Naive thymus-derived CD8-positive, alpha-beta T cell (primary cell): ENCODE results near the gene SBF2. TPM values are rescaled to one million over a fixed set of nuclear protein-coding genes. Genes with fewer than 3 reads are reported as not detected.

Experiments
- ATAC-seq, 2 donors: fragments of 150-1000 bp; cut with Tn5 transposase in 1 of 2; sonication (Bioruptor Pico), chemical (Tn5 transposase) in 1 of 2; 1 replicate in 1 of 2; 2 replicates in 1 of 2; pipeline ENCODE4 v1.10.0; 2021; ENCODE audit warnings: mild to moderate bottlenecking in 2 of 2, moderate library complexity in 2 of 2
- POLR2A ChIA-PET: fragments of 350-600 bp; sonication (Branson Sonifier 250); formaldehyde crosslinking; loops from one replicate; lab custom pipeline; 2021; ENCODE audit warnings: antibody characterized with exemption; lab: Charles Lee
- DNase-seq, 10 donors: peaks; one replicate each; pipeline versions ENCODE4 v3.0.0 to v3.0.0-alpha.2; 2020 to 2022
- H3K27ac Mint-ChIP-seq, 10 donors: one replicate each; pipeline ENCODE4 v1.8.0; 2020 to 2022; ENCODE audit warnings: mild to moderate bottlenecking in 10 of 10, mixed read lengths in 10 of 10, moderate library complexity in 4 of 10, inconsistent platforms in 1 of 10
- H3K27me3 Mint-ChIP-seq, 5 donors: one replicate each; pipeline ENCODE4 v1.8.0; 2021 to 2022; ENCODE audit warnings: mixed read lengths in 5 of 5
- H3K36me3 Mint-ChIP-seq, 3 donors: one replicate each; pipeline ENCODE4 v1.8.0; 2020 to 2022; ENCODE audit warnings: mixed read lengths in 3 of 3, mild to moderate bottlenecking in 2 of 3, inconsistent platforms in 1 of 3
- H3K4me1 Mint-ChIP-seq, 4 donors: one replicate each; pipeline ENCODE4 v1.8.0; 2021 to 2022; ENCODE audit warnings: mixed read lengths in 4 of 4
- H3K4me3 Mint-ChIP-seq, 10 donors: one replicate each; pipeline ENCODE4 v1.8.0; 2020 to 2022; ENCODE audit warnings: mild to moderate bottlenecking in 10 of 10, mixed read lengths in 10 of 10, moderate library complexity in 6 of 10, inconsistent platforms in 1 of 10
- H3K9me3 Mint-ChIP-seq, 9 donors: one replicate each; pipeline ENCODE4 v1.8.0; 2020 to 2022; ENCODE audit warnings: mixed read lengths in 9 of 9, mild to moderate bottlenecking in 3 of 9, inconsistent platforms in 1 of 9, moderate library complexity in 1 of 9
- polyA plus RNA-seq, 3 donors: library from polyadenylated mRNA; unstranded; fragments of 300-500 nt; fragmentation: Illumina TruSeq; gene quantifications; one replicate each; pipeline ENCODE4 v1.2.3, GENCODE V29; 2021
- total RNA-seq, 8 experiments: library from RNA in 2 of 8; stranded (reverse) in 2 of 8; gene quantifications; one replicate each; pipeline ENCODE4 v1.2.3 and lab custom pipeline; 2021 to 2026

Gene SBF2
- total and polyA plus RNA-seq, 5 experiments from 2014 or later: 2.0 to 14.6 (median 4.9) TPM

DNA sequence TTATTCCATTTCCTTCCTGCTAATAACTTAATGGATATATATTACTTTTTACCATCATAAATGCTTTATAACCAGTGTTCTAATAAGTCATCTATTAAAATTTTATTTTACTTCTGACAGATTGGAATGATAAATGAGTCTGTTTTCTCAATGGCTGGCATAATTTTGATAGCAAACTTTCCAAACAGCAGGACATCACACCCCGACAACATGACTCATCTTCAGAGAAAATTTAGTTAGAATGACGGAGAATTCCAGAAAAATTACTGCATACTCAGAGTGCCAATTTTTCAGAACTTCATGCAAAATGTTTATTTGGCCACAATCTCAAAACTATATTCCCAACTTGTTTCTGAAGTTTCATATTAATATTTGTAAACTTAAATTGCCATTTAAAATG lies 455.8 kb downstream of the SBF2 start:
- POLR2A ChIA-PET: no interaction called here
- Mint-ChIP-seq H3K36me3 (peaks cover 6 to 19% (median 13%) of the 10 kb centered on the region in 3 donors), H3K27ac (no peak overlapping the region), H3K4me1 (peaks cover 17 to 34% (median 29%) of the 10 kb centered on the region in 4 donors), H3K27me3 (no peaks in the 10 kb centered on the region), H3K9me3 (peaks cover 0 to 2% (median 0%) of the 10 kb centered on the region in 9 donors), H3K4me3 (no peak overlapping the region)
- ATAC-seq (no peak), DNase-seq (no peak)

DNA sequence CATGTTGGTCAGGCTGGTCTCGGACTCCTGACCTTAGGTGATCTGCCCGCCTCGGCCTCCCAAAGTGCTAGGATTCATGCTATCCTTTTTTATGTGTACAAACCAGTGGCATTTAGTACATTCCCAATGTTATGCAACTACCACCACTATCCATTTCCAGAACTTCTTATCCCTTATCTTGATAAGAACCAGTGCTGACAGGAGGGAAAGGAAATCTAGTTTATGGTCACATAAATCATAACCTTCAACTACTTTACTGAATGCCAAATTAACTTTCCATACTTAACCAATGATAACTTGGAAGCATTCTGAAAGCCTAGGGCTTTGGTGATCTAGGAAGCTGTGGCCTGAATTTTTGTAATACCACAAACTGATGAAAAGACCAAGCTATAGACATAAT lies 459.7 kb downstream of the SBF2 start:
- POLR2A ChIA-PET: no interaction called here
- DNase-seq (no peak), ATAC-seq (no peak)
- H3K36me3 Mint-ChIP-seq: peaks cover 8 to 13% (median 13%) of the 10 kb centered on the region in 3 donors
- peaks cover 2 to 6% (median 5%) of the 10 kb centered on the region in 4 donors for H3K4me1 Mint-ChIP-seq
- H3K27me3 Mint-ChIP-seq: no peaks in the 10 kb centered on the region
- no peaks in the 10 kb centered on the region for H3K9me3 Mint-ChIP-seq
- H3K4me3 Mint-ChIP-seq: no peak overlapping the region
- H3K27ac Mint-ChIP-seq: no peak overlapping the region

DNA sequence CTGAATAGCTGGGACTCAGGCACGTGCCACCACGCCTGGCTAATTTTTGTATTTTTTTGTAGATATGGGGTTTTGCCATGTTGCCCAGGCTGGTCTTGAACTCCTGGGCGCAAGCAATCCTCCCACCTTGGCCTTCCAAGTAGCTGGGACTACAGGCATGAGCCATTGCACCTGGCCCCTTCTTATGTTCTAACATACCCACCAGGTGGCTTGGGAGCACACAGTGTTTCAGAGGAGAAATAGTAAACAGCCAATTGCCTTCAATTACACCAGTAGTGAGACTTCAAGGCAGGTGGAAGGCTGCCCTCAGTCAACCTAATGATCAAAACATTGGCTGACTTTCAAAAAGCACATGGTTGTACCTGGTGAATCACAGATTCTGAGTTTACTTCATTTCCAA lies 462.9 kb downstream of the SBF2 start:
- POLR2A ChIA-PET: no interaction called here

DNA sequence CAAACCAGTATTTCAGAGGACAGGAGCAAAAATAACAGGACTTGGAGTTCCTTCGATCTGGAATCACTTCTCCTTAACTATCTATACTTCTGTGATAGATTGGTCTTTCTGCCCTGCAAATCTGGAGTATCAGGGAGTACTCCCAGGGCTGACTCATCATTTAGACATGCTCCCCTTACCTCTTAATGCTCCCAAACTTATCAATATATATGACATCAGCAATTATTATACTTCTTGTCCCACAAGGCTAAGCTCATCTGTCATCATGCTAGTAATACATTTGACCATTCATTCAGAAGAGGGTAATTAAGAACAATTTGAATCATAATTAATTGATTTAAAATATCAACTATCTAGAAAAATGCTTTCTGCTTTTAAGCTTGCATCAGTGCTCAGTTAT lies 466.3 kb downstream of the SBF2 start:
- H3K4me3 Mint-ChIP-seq: no peak overlapping the region
- H3K4me1 Mint-ChIP-seq: peaks cover 0 to 3% (median 0%) of the 10 kb centered on the region in 4 donors
- ATAC-seq: no peak
- POLR2A ChIA-PET: no interaction called here
- no peak overlapping the region for H3K27ac Mint-ChIP-seq
- H3K9me3 Mint-ChIP-seq: no peaks in the 10 kb centered on the region
- H3K27me3 Mint-ChIP-seq: no peaks in the 10 kb centered on the region
- H3K36me3 Mint-ChIP-seq: peaks cover 4 to 18% (median 8%) of the 10 kb centered on the region in 3 donors
- DNase-seq: no peak

More for the DNA sequence above, 462.9 kb downstream of the SBF2 start:
- peaks cover 0 to 4% (median 0%) of the 10 kb centered on the region in 4 donors for H3K4me1 Mint-ChIP-seq
- ATAC-seq: no peak
- H3K4me3 Mint-ChIP-seq: no peak overlapping the region
- H3K9me3 Mint-ChIP-seq: no peaks in the 10 kb centered on the region
- DNase-seq: no peak
- H3K27ac Mint-ChIP-seq: no peak overlapping the region
- peaks cover 4 to 15% (median 11%) of the 10 kb centered on the region in 3 donors for H3K36me3 Mint-ChIP-seq
- H3K27me3 Mint-ChIP-seq: no peaks in the 10 kb centered on the region

DNA sequence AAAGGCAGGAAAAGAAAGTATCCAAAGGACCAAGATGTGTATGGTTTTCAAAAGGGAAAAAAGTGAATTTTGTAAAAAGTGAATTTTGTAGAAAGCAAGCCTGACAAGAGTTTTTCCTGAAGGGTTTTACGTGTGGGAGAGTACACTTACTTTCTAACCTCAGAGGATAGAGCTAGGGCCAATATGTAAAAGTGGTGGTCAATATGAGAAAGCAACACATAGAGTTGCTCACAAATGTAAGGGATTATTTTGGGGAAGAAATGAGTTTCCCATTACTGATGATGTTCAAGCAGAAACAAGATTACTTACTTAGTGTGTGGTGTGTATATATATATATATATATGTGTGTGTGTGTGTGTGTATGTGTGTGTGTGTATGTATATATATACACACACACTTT lies 467.6 kb downstream of the SBF2 start:
- Mint-ChIP-seq H3K27ac (no peak overlapping the region), H3K4me1 (no peaks in the 10 kb centered on the region), H3K4me3 (no peak overlapping the region), H3K9me3 (no peaks in the 10 kb centered on the region), H3K36me3 (peaks cover 0 to 12% (median 4%) of the 10 kb centered on the region in 3 donors), H3K27me3 (no peaks in the 10 kb centered on the region)
- POLR2A ChIA-PET: no interaction called here
- ATAC-seq: no peak
- DNase-seq: no peak

DNA sequence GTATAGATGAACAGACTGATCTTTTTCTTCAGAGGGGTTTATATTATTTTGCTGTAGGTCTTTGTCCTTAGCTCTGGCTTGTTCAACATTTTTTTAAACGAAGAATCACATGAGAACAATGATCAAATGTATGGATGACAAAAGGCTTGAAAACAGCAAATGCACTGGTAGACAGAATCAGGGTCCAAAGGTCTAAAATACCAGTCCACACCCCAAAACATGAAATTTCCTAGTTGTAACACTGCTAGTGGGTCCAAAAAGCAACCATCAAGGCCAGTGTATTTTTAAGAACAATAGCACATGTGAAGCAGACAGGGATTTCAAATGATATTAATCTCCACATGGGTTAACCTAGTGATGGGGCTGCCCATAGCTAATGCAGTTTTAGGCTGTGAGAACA lies 468.1 kb downstream of the SBF2 start:
- Mint-ChIP-seq H3K9me3 (no peaks in the 10 kb centered on the region), H3K27ac (no peak overlapping the region), H3K4me1 (no peaks in the 10 kb centered on the region), H3K27me3 (no peaks in the 10 kb centered on the region), H3K4me3 (no peak overlapping the region), H3K36me3 (peaks cover 0 to 12% (median 4%) of the 10 kb centered on the region in 3 donors)
- DNase-seq (no peak), ATAC-seq (no peak)
- POLR2A ChIA-PET: no interaction called here

DNA sequence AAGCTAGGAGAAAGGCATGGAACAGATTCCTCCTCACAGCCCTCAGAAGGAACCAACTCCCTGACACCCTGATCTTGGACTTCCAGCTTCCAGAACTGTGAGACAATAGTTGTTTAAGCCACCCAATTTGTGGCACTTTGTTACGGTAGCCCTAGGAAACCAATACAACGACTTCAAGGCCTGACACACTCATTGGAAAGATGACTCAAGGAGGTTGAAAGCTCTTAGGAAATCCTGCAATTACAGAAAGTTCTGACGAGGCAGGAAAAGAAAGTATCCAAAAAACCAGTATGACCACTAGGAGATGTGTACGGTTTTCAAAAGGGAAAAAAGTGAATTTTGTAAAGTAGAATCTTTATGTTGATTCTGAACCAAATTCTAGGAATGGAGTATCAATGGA lies 468.7 kb downstream of the SBF2 start:
- no peak for ATAC-seq

DNA sequence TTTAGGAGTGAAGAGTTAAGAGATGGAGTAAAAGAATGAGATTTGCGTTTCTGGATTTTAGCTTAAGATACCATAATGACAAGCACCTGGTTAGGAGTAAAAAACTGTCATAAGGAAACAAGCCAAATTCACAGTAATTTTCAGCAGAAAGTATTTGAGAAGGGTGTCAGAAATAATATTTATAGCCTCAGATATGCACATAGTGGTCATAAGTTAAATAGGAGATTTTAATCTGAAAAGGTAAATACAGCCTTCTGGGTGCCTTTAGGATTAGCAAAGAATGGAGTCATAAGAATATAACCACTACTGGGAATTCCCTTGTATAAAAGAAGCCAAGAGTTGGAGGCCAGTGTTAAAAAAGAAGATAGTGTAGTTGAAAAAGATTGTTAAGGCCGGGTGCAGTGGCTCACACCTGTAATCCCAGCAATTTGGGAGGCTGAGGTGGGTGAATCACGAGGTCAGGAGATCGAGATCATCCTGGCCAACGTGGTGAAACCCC lies 470.1 kb downstream of the SBF2 start:
- DNase-seq (no peak), ATAC-seq (no peak)
- Mint-ChIP-seq H3K4me1 (no peaks in the 10 kb centered on the region), H3K36me3 (peaks cover 0 to 12% (median 4%) of the 10 kb centered on the region in 3 donors), H3K4me3 (no peak overlapping the region), H3K9me3 (no peaks in the 10 kb centered on the region), H3K27me3 (no peaks in the 10 kb centered on the region), H3K27ac (peak overlapping the region in 1 of 10 donors; percentile 32)
- POLR2A ChIA-PET: no interaction called here

More for the DNA sequence above, 468.7 kb downstream of the SBF2 start:
- H3K27ac Mint-ChIP-seq: no peak overlapping the region
- peaks cover 0 to 12% (median 4%) of the 10 kb centered on the region in 3 donors for H3K36me3 Mint-ChIP-seq
- H3K4me3 Mint-ChIP-seq: no peak overlapping the region
- H3K9me3 Mint-ChIP-seq: no peaks in the 10 kb centered on the region
- H3K27me3 Mint-ChIP-seq: no peaks in the 10 kb centered on the region
- POLR2A ChIA-PET: no interaction called here
- no peak for DNase-seq
- H3K4me1 Mint-ChIP-seq: no peaks in the 10 kb centered on the region

DNA sequence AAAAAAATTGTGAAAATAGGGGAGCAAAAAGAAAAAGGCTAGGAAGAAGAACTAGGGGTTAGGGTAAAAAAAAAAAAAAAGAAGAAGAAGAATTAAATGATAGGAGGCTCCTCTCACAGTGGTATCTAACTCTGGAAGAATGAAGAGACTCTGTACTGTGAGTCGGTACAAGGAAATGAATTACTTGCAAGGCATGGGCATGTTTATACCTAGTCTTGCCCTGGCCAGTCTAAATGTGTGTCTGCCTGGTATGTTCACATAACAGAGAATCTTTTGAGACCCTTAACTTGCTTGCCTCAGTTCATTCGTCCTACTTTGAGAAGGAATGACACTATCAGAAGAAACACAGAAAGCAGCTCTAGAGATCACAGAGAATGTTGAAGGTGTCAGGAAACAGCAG lies 470.6 kb downstream of the SBF2 start:
- Mint-ChIP-seq H3K4me3 (no peak overlapping the region), H3K27me3 (no peaks in the 10 kb centered on the region), H3K9me3 (no peaks in the 10 kb centered on the region), H3K27ac (peak overlapping the region in 1 of 10 donors; percentile 32), H3K36me3 (peaks cover 0 to 12% (median 4%) of the 10 kb centered on the region in 3 donors), H3K4me1 (no peaks in the 10 kb centered on the region)
- DNase-seq (no peak), ATAC-seq (no peak)
- POLR2A ChIA-PET: no interaction called here

DNA sequence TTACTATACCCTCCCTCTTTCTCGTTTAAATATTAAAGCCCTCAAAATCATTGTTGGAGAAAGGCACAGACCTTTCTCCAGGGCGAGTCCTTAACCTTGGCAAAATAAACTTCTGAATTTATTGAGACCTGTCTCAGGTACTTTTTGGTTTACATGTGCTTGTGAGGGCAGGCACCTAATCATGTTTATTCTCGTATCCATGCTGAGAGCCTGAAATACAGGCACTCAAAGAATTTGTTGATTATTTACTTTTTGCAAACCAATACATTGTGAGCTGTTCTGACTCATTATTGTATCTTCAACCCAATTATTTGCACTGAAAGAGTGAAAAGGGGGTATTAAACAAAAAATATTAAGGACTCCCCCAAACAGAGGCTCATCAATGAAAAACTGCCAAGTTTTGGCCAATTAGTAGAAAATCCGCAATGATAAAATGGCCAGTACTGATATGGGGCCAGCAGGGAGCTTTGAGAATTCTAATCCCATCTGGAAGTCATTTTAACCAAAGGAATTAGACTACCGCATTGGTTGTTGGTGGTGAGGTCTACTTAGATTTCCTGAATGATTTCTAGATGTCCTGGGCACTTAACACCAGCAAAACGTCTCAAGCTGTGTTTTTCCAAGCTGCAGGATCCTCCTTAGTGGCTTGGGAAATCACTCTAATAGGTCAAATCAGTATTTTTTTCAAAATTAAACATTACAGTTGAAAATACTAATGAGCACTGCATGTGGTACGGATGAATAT lies 472.8 kb downstream of the SBF2 start:
- no peaks in the 10 kb centered on the region for H3K9me3 Mint-ChIP-seq
- no peaks in the 10 kb centered on the region for H3K27me3 Mint-ChIP-seq
- ATAC-seq (no peak), DNase-seq (no peak)
- H3K4me3 Mint-ChIP-seq: no peak overlapping the region
- POLR2A ChIA-PET: no interaction called here
- no peaks in the 10 kb centered on the region for H3K4me1 Mint-ChIP-seq
- no peak overlapping the region for H3K27ac Mint-ChIP-seq
- peaks cover 0 to 5% (median 3%) of the 10 kb centered on the region in 3 donors for H3K36me3 Mint-ChIP-seq

DNA sequence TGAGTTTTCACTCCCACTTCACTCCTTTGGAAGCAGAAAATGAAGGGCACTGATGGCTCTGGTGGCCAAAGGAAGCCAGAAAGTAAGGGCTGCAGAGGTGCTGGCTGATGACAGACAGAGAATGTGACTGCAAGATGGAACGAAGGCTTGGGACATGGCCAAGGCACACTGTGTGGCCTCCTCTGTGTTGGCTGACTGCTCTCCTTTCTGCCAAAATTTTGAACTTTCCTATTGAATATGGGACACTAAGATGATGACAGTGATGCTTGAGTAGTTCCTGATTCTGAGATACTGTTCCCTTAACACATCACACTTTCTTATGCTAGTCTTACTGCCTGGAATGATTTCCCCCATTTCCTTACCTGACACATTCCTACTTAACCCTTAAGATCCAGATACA lies 473.8 kb downstream of the SBF2 start:
- H3K4me3 Mint-ChIP-seq: no peak overlapping the region
- no peaks in the 10 kb centered on the region for H3K27me3 Mint-ChIP-seq
- ATAC-seq (no peak), DNase-seq (no peak)
- POLR2A ChIA-PET: no interaction called here
- peaks cover 0 to 5% (median 3%) of the 10 kb centered on the region in 3 donors for H3K36me3 Mint-ChIP-seq
- no peaks in the 10 kb centered on the region for H3K9me3 Mint-ChIP-seq
- H3K27ac Mint-ChIP-seq: no peak overlapping the region
- no peaks in the 10 kb centered on the region for H3K4me1 Mint-ChIP-seq

DNA sequence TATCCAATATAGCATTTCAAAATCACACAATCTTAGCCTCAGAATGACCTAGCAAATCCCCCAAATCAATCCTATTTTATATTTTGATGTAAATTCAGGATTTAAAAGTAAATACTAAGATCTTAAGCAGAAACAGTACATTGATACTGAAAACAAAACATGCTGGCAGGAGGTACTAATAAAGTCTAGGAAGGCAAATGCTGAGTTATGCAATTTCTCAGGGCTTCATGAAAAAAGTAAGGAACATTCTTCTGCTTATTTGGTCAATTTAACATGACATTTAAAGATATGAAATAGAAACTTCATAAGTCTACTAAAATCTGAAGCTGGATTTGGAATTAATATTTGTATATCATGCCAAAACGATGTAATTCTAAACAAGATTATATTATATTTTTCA lies 476.8 kb downstream of the SBF2 start:
- Mint-ChIP-seq H3K4me3 (no peak overlapping the region), H3K9me3 (no peaks in the 10 kb centered on the region), H3K27me3 (no peaks in the 10 kb centered on the region), H3K27ac (no peak overlapping the region), H3K36me3 (peaks cover 0 to 11% (median 9%) of the 10 kb centered on the region in 3 donors), H3K4me1 (no peaks in the 10 kb centered on the region)
- ATAC-seq: no peak
- no peak for DNase-seq
- POLR2A ChIA-PET: no interaction called here

DNA sequence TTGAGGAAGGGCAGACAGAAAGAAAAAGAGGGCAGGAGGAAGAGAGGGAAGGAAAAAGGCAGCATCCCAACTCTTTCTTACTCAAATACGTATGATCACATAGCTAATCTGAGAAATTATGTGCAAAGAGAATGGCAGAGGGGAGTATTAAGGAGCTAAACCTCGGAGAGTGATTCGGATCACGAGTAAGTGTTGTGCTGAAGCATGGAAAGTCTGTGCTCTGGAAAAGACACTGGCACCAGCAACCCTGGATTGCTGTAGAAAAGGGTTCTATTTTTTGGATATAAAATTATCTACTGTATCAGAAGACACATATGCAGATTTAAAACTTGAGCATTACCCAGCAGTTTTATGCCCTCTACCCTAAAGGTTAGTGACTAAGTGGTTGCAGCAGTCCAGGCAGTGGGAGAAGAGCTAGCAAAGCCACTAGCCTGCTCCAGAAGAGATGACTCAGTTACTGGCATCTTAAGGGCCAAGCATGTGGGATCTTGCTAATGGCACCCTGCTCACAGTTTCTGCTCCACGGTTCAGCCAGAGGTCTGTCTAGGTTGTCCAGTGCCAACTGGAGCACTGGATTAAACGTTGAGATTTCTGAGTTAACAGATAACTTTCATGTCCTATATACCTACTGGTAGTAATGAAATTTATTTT lies 478.4 kb downstream of the SBF2 start:
- Mint-ChIP-seq H3K9me3 (no peaks in the 10 kb centered on the region), H3K4me3 (no peak overlapping the region), H3K27ac (peak overlapping the region in 1 of 10 donors; percentile 68), H3K27me3 (no peaks in the 10 kb centered on the region), H3K36me3 (peaks cover 0 to 26% (median 23%) of the 10 kb centered on the region in 3 donors), H3K4me1 (no peaks in the 10 kb centered on the region)
- no peak for DNase-seq
- no peak for ATAC-seq
- POLR2A ChIA-PET: no interaction called here
